ENCODE results near the gene TPCN1.

TPCN1 gene

DNA sequence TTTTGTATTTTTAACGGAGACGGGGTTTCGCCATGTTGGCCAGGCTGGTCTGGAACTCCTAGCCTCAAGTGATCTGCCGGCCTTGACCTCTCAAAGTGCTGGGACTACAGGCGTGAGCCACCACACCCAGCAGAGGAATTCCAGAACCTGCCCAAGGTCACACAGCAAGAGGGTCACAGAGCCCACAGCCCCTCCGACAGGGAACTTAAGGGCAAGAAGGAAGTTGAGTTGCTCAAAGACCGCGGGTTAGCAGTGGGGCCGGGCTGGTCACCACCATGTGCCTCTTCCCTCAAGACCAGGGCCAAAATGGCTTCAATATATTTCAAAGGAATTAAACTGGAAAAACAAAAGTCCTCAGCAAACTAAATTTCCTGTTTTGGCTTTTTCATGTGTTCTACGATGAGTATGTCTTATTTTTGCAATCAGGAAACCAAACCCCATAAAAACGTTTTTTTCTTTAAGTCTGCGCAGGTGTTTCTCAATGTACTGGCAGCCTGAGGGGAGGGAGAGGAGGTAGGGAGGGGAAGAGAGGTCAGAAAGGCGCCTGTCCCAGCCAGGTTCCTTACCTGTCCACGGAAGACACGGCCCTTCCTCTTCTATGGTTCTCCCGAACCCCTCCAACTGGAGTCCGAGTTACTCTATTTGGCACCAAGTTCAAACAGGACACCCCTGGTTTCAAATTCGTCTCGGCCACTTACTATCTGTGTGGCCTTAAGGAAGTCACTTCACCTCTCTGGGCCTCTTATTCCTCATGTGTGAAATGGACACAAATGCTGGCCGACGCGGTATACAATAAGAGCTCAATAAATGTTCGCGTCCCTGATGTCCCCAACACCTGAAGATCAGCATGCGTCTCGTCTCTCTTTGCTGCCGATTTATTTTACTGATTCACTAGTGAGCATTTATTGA is 112.9 kb downstream of the TPCN1 start:
- DNase-seq (ENCODE audit: low read depth, low spot score): no peak

DNA sequence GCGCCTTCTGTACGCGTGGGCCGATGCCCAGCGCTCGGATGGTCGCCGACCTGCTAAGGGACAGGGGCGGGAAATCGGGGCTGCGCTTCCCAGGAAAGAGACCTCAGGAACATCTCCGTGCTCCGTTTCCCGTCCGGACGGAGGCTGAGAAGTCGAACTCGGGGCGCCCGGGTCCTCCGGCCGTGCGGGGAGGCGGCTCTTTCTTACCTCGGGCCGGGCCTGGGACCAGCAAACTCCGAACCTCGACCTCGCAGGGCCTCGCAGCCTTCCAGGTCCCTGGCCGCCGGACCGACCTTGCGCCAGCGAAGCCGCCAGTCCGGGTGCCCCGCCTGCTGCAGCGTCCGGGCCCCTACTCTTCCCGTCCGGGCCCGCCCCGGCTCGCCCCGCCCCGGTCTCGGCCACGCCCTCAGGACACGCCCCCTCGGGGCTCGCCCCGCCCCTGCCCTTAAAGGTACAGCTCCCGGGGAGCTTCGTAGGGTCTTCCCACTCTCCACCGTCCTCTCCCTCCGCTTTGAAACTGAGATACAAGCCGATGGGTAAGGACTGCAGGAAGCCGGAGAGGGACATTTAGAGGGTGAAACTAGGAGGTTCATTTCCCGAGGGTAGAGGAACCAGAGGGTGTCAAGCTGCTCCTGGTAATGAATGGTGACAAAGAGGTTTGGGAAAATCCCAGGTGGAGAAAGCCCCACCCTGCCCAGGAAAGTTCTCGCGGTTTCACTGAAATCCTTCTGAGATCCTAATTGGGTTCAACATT is 113.7 kb downstream of the TPCN1 start, which contains the start of gene SLC8B1:
Gene SLC8B1 (minus strand): TSS at position 324 of the 754 bp plus-strand sequence. CDS start 2,231 bp downstream, outside the sequence.
- DNase-seq (ENCODE audit: low read depth, low spot score): no peak

DNA sequence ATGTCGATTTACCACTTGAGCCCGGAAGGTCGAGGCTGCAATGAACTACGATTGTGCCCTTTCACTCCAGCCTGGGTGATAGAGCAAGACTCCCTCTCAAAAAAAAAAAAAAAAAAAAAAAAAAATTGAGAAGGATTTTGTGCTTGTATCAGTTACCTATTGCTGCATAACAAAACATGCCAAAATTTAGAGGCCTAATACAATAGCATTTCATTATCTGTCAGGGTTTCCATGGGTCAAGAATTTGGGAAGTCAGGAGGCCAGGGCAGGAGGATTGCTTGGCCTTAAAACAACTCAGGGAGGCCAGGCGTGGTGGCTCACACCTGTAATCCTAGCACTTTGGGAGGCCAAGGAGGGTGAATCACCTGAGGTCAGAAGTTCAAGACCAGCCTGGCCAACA is 118.3 kb downstream of the TPCN1 start:
- no peak for DNase-seq (ENCODE audit: low read depth, low spot score)

GRCh38 chr12:113340061-113340460 is 118.8 kb downstream of the TPCN1 start:
- no peak for DNase-seq (ENCODE audit: low read depth, low spot score)

DNA sequence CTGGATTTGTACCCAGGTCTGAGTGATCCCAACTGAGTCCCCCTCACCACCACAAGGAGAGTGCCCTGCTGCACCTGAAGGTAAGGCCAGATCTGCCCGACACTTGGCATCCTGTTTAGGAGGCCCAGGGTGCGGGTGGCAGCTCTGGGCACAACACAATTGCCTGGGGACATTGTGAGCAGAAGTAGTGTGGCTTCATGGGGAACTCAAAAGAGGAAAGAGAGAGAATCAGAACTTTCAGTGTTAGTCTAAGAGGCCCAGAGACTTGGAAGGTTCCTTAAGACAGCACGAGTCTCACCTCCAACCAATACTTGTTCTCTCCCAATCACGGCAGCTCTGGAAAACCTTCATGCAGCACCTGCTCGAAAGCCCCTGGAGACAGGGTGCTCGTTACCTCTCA is 120.3 kb downstream of the TPCN1 start:
- DNase-seq (ENCODE audit: low read depth, low spot score): no peak

DNA sequence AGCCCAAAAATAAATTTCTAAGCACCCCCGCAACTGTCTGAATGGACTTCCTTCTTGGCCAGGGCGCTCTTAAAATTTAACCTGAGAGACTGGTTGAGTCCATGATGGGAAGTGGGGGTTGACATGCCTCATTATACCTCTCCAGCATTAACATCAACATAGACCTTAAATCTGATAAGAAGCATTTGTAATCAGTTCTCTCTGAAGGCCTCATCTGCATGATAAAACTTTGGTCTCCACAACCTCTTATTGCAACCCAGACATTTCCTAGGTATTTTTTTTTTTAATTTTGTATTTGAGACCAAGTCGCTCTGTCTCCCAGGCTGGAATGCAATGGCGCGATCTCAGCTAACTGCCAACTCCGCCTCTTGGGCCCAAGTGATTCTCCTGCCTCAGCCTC is 124.1 kb downstream of the TPCN1 start:
- DNase-seq (ENCODE audit: low read depth, low spot score): no peak

DNA sequence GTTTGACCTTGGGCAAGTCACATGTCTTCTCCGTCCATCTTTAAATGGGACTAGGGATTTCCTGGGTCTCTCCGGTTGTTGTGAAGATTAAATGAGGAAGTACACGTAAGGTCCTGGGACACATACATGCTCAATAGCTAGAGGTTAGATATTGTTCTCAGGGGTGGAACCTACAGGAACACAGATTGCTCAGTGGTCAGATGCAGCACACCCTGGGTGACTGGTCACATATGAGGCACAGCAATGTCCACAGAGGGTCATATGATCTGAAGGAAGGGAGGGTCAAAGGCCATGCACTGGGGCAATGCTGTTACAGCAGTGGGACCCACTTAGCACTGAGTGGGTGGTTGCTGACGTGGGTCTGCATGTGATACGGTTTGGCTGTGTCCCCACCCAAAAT is 125.1 kb downstream of the TPCN1 start:
- DNase-seq (ENCODE audit: low read depth, low spot score): no peak

DNA sequence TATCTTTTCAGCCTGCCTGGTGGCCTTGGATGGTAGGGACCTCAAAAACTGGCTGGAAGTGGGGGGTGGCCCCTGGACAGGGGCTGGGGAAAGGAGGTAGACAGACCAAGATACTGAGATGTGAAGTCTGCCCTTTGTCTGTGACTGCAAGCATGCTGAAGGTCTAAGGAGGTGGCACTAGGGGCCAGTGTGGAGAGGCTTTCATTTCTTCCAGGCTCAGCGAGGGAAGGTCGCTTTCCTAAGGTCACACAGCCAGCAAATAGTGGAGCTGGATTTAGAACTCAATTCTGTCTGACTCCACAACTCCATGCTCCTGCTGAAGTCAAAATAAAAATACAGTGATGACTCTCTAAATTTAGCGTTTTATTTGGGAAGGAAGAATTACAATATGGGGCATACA is 125.8 kb downstream of the TPCN1 start:
- no peak for DNase-seq (ENCODE audit: low read depth, low spot score)

DNA sequence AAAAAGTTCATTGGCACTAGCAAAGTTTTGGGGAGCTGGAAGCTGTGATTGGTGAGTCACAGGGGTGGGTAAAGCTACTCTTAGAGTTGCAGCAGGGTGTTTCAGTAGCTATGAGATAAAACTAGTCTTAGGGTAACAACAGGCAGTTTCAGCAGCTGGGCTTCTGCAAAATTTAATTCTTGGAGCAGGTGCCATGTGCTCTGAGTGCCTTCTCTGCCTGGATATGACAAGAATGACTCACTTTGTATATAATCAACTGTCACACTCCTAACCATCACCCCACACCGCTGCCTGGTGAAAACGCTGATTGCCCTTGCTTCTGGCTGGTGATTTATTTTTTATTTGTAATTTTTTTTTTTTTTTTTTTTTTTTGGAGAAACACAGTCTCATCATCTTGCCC is 126.6 kb downstream of the TPCN1 start:
- DNase-seq (ENCODE audit: low read depth, low spot score): no peak

Data from iPS DF 19.7 (cell line).